HL-60 (cell line): ENCODE measurements around the gene UBE2G1.

Source experiments
- DNase-seq, 2 experiments: peaks; one replicate each; pipeline ENCODE4 v3.0.0-alpha.2; 2010 to 2020; ENCODE audit warnings: low read depth in 1 of 2, low spot score in 1 of 2
- H3K27ac ChIP-seq: fragments of 250-450 bp; sonication (Bioruptor Pico); replicated peaks from 2 replicates; pipeline ENCODE4 v1.5.1; 2020; ENCODE audit warnings: mild to moderate bottlenecking, moderate library complexity
- H3K27me3 ChIP-seq: fragments of 250-450 bp; sonication (Bioruptor Pico); 2 replicates; pipeline ENCODE4 v1.5.1; 2021; ENCODE audit warnings: mild to moderate bottlenecking, moderate library complexity; ENCODE audit not compliant: insufficient read depth, poor library complexity, severe bottlenecking
- H3K4me3 ChIP-seq: replicated peaks from 2 replicates; pipeline ENCODE4 v1.5.1; 2011; ENCODE audit warnings: mild to moderate bottlenecking, control low read depth, low read length; ENCODE audit not compliant: insufficient read depth
- GABPA ChIP-seq: IDR thresholded peaks from 2 replicates; pipeline ENCODE4 v1.6.1; 2012; ENCODE audit warnings: low read depth
- POLR2AphosphoS5 ChIP-seq: IDR thresholded peaks from 2 replicates; pipeline ENCODE4 v1.6.1; 2012; ENCODE audit warnings: low read depth
- SPI1 ChIP-seq: IDR thresholded peaks from 2 replicates; pipeline ENCODE4 v1.6.1; 2012; ENCODE audit warnings: low read depth, mild to moderate bottlenecking, borderline replicate concordance
- TF ChIP-seq, protein P1 (sequence below): IDR thresholded peaks from 2 replicates; pipeline ENCODE4 v1.6.1; 2012; ENCODE audit warnings: low read depth; ENCODE audit not compliant: insufficient replicate concordance
- TF ChIP-seq, protein P2 (sequence below): IDR thresholded peaks from one replicate; pipeline ENCODE4 v1.5.1; 2011; ENCODE audit warnings: low read length, control low read depth, inconsistent platforms; ENCODE audit not compliant: insufficient read depth

Gene UBE2G1

DNA sequence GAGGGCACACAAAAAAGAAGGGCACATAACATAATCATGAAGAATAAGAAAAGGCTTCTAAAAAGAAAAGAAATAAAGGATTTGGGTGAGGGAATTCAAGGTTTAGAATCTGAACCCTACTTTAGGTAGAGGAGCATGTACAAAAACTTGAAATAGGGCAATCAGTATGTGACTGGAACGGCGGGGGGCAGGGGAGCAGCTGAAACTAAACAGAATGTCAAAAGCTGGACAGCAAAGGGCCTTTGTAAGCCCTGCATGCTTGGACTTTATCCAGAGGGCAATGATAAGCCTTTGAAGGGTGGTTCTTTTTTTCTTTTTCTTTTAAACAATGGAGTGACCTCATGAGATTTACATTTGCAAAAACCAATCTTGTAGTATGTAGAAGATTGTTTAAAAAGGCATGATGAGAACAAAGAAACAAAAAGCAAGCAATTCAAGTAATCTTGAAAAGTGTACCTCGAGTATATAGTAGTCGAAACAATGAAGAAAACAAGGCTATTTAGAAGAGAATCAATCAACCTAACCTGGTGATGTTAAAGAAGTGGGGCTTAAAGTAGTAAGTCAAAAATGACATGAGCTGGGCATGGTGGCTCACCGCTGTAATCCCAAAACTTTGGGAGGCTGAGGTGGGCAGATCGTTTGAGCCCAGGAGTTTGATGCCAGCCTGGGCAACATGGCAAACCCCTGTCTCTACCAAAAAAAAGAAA is 56.0 kb downstream of the UBE2G1 start:
- no peak overlapping the region for H3K27ac ChIP-seq
- TF ChIP-seq GABPA: no peak
- no peak for TF ChIP-seq SPI1
- TF ChIP-seq, protein P1, sequence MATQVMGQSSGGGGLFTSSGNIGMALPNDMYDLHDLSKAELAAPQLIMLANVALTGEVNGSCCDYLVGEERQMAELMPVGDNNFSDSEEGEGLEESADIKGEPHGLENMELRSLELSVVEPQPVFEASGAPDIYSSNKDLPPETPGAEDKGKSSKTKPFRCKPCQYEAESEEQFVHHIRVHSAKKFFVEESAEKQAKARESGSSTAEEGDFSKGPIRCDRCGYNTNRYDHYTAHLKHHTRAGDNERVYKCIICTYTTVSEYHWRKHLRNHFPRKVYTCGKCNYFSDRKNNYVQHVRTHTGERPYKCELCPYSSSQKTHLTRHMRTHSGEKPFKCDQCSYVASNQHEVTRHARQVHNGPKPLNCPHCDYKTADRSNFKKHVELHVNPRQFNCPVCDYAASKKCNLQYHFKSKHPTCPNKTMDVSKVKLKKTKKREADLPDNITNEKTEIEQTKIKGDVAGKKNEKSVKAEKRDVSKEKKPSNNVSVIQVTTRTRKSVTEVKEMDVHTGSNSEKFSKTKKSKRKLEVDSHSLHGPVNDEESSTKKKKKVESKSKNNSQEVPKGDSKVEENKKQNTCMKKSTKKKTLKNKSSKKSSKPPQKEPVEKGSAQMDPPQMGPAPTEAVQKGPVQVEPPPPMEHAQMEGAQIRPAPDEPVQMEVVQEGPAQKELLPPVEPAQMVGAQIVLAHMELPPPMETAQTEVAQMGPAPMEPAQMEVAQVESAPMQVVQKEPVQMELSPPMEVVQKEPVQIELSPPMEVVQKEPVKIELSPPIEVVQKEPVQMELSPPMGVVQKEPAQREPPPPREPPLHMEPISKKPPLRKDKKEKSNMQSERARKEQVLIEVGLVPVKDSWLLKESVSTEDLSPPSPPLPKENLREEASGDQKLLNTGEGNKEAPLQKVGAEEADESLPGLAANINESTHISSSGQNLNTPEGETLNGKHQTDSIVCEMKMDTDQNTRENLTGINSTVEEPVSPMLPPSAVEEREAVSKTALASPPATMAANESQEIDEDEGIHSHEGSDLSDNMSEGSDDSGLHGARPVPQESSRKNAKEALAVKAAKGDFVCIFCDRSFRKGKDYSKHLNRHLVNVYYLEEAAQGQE: no peak
- TF ChIP-seq POLR2AphosphoS5: no peak
- TF ChIP-seq, protein P2, sequence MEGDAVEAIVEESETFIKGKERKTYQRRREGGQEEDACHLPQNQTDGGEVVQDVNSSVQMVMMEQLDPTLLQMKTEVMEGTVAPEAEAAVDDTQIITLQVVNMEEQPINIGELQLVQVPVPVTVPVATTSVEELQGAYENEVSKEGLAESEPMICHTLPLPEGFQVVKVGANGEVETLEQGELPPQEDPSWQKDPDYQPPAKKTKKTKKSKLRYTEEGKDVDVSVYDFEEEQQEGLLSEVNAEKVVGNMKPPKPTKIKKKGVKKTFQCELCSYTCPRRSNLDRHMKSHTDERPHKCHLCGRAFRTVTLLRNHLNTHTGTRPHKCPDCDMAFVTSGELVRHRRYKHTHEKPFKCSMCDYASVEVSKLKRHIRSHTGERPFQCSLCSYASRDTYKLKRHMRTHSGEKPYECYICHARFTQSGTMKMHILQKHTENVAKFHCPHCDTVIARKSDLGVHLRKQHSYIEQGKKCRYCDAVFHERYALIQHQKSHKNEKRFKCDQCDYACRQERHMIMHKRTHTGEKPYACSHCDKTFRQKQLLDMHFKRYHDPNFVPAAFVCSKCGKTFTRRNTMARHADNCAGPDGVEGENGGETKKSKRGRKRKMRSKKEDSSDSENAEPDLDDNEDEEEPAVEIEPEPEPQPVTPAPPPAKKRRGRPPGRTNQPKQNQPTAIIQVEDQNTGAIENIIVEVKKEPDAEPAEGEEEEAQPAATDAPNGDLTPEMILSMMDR: no peak
- no peaks in the 10 kb centered on the region for H3K27me3 ChIP-seq
- H3K4me3 ChIP-seq: no peak overlapping the region
- no peak for DNase-seq

DNA sequence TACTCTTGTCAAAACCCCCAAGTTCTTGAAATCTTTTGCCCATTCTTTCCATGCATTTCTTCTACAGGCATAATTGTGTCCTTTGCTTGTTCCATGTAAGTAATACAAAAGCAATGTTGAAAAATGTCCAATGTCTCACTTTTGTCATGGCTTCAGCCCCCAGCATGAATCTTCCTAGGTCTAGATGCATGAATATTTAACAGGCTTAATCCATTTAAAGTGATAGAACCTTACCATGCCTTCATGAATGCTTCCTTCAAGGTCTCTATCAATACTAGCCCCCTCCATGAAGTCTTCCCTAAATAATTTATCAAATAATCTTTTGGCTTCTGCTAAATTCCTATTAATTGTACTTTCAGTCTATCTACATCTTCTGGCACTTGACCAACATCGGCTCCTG is 56.6 kb downstream of the UBE2G1 start:
- H3K27me3 ChIP-seq: no peaks in the 10 kb centered on the region
- no peak overlapping the region for H3K27ac ChIP-seq
- TF ChIP-seq SPI1 (no peak), POLR2AphosphoS5 (no peak), GABPA (no peak)
- TF ChIP-seq, protein P2: no peak
- TF ChIP-seq, protein P1: no peak
- H3K4me3 ChIP-seq: no peak overlapping the region
- DNase-seq: no peak

DNA sequence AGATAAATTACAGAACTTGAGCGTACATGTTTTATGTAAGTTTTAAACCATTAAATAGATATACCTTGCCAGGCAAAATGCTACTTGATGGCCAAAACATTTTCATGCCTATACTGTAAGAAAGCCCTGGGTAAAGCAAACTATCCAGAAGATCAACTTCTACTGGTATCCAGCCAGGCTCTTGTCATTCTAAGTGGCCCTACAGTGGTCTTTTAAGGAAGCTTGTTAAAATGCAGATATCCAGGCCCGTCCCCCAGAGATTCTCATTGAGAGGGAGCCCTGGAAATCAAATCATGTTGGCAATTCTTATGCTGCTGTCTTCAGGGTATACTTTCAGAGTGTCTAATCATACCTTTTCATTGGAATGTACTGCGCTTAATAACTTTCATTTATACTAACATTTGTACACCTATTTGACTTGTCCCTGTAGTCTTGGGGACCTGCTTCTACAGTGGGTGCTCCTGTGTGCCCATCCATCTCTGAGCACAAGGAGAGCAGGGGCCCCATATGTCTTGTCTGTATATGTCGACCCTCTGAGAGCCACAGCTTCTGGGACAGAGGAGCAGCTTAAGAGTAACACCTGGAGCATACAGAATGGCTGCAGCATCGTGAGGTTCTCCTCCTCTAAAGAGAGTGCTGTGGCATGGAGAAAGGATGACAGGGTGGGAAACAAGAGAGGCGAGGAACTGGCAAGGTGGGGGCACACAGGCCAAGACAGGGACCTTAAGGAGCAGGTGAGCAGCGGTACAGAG is 59.1 kb downstream of the UBE2G1 start:
- Histone ChIP-seq H3K27ac (no peak overlapping the region), H3K4me3 (no peak overlapping the region), H3K27me3 (no peaks in the 10 kb centered on the region)
- TF ChIP-seq GABPA (no peak), SPI1 (no peak), POLR2AphosphoS5 (no peak)
- TF ChIP-seq, protein P2: no peak
- TF ChIP-seq, protein P1: no peak
- DNase-seq: no peak
